K562 (cell line): ENCODE results near the gene SLC25A26. TPM values are rescaled to one million over a fixed set of nuclear protein-coding genes. Genes with fewer than 3 reads are reported as not detected.

Experiments used
- ATAC-seq: fragments of 200-7000 bp; cut with Tn5 transposase; 3 replicates; pipeline ENCODE4 v1.9.1; 2020; ENCODE audit warnings: moderate library complexity
- BruUV-seq: library from RNA; stranded (reverse); fragments of 400-500 nt; replicated peaks from 2 replicates; lab custom pipeline; 2021; lab: Mats Ljungman, UMichigan
- CTCF ChIA-PET: fragments of 300-600 bp; formaldehyde crosslinking; extraction: SDS; loops from one replicate; lab custom pipeline; 2021; ENCODE audit warnings: low intra/inter-chr PET ratio; lab: Yijun Ruan, JAX
- POLR2A ChIA-PET: fragments of 300-600, 350-650 bp; sonication (Branson Sonifier 250); formaldehyde crosslinking; extraction: SDS; loops from one replicate; lab custom pipeline; 2021; ENCODE audit warnings: antibody characterized with exemption, inconsistent platforms; lab: Yijun Ruan, JAX
- DNase-seq, 4 experiments: peaks; one replicate each; pipeline versions ENCODE4 v3.0.0 to v3.0.0-alpha.2; 2011 to 2018; ENCODE audit warnings: low spot score in 3 of 4, mixed read lengths in 3 of 4; ENCODE audit errors: extremely low read depth in 1 of 4
- FAIRE-seq: peaks from 2 replicates; lab custom pipeline; 2011; peaks lifted over from hg19 to GRCh38; lab: Jason Lieb, UNC
- H2AFZ ChIP-seq: 2 replicates; pipeline ENCODE4 v1.6.0; 2011; ENCODE audit warnings: low read depth, low read length, control low read depth, inconsistent platforms
- H3K27ac ChIP-seq: fragments of 200-600 bp; 3 replicates; pipeline ENCODE4 v1.8.0; 2011; ENCODE audit warnings: low read depth, mild to moderate bottlenecking, control low read depth, inconsistent platforms, low read length, moderate library complexity, mixed read lengths; ENCODE audit errors: extremely low read depth
- H3K27me3 ChIP-seq, 2 experiments: fragments of 300-600 bp in 1 of 2; 2 replicates in 1 of 2; 3 replicates in 1 of 2; pipeline versions ENCODE4 v1.6.0 to v1.8.0; 2011; ENCODE audit warnings: inconsistent platforms in 2 of 2, low read length in 2 of 2, mild to moderate bottlenecking in 1 of 2, mixed read lengths in 1 of 2, moderate library complexity in 1 of 2; ENCODE audit not compliant: control insufficient read depth in 2 of 2, insufficient read depth in 2 of 2
- H3K36me3 ChIP-seq: fragments of 300-600 bp; 3 replicates; pipeline ENCODE4 v1.8.0; 2011; ENCODE audit warnings: mild to moderate bottlenecking, low read length, inconsistent platforms; ENCODE audit not compliant: control insufficient read depth, insufficient read depth
- H3K4me1 ChIP-seq, 2 experiments: fragments of 200-600 bp in 1 of 2; replicated peaks in 1 of 2; 2 replicates in 1 of 2; 3 replicates in 1 of 2; pipeline versions ENCODE4 v1.5.1 to v1.8.0; 2011; ENCODE audit warnings: inconsistent platforms in 2 of 2, low read length in 2 of 2, mild to moderate bottlenecking in 1 of 2, mixed read lengths in 1 of 2, moderate library complexity in 1 of 2; ENCODE audit not compliant: control insufficient read depth in 2 of 2, insufficient read depth in 2 of 2
- H3K4me2 ChIP-seq: 2 replicates; pipeline ENCODE4 v1.6.1; 2011; ENCODE audit warnings: low read length, control low read depth, inconsistent platforms, mixed read lengths; ENCODE audit not compliant: insufficient read depth
- H3K4me3 ChIP-seq: fragments of 200-600 bp; sonication (generic), shearing (Covaris generic); 2 replicates; pipeline ENCODE4 v1.5.1; 2016; ENCODE audit warnings: control low read depth, inconsistent platforms
- H3K79me2 ChIP-seq: fragments of 200-600 bp; 3 replicates; pipeline ENCODE4 v1.8.0; 2011; ENCODE audit warnings: low read length, inconsistent platforms; ENCODE audit not compliant: control insufficient read depth, insufficient read depth
- H3K9ac ChIP-seq, 2 experiments: 2 replicates each; pipeline versions ENCODE4 v1.6.0 to v1.6.1; 2011; ENCODE audit warnings: low read depth in 2 of 2, low read length in 2 of 2, control low read depth in 1 of 2, inconsistent platforms in 1 of 2, mild to moderate bottlenecking in 1 of 2, mixed read lengths in 1 of 2; ENCODE audit not compliant: insufficient read depth in 1 of 2
- H3K9me1 ChIP-seq: one replicate; pipeline ENCODE4 v1.6.0; 2011; ENCODE audit warnings: inconsistent platforms, mild to moderate bottlenecking, low read length, moderate library complexity; ENCODE audit not compliant: control insufficient read depth, insufficient read depth
- H3K9me3 ChIP-seq: replicated peaks from 2 replicates; pipeline ENCODE4 v1.5.1; 2011; ENCODE audit warnings: low read depth, low read length, inconsistent platforms; ENCODE audit not compliant: control insufficient read depth, insufficient read depth
- H4K20me1 ChIP-seq: replicated peaks from 2 replicates; pipeline ENCODE4 v1.6.1; 2011; ENCODE audit warnings: low read length, inconsistent platforms, mixed read lengths; ENCODE audit not compliant: control insufficient read depth, insufficient read depth
- BRF1 ChIP-seq: IDR thresholded peaks from 3 replicates; pipeline ENCODE4 v1.6.1; 2011; ENCODE audit warnings: borderline replicate concordance, mild to moderate bottlenecking; ENCODE audit not compliant: insufficient read length; ENCODE audit errors: extremely low read depth
- CHAMP1 ChIP-seq: fragments of 450-650 bp; IDR thresholded peaks from 2 replicates; pipeline ENCODE4 v1.6.1; 2016; ENCODE audit warnings: mild to moderate bottlenecking
- HCFC1 ChIP-seq: IDR thresholded peaks from 2 replicates; pipeline ENCODE4 v1.6.1; 2012; ENCODE audit warnings: low read depth, low read length, improper control_type of control experiment
- RAD21 ChIP-seq, 2 experiments: fragments of 250-450 bp in 1 of 2; fragments of 450-650 bp in 1 of 2; sonication (Bioruptor Pico) in 1 of 2; formaldehyde crosslinking in 1 of 2; IDR thresholded peaks in 1 of 2; conservative IDR thresholded peaks in 1 of 2; 2 replicates each; pipeline versions ENCODE4 v1.4.0 to v1.8.0; 2020 to 2022; ENCODE audit warnings: mild to moderate bottlenecking in 2 of 2, moderate library complexity in 1 of 2
- SAP30 ChIP-seq: fragments of 200-600 bp; sonication (generic); IDR thresholded peaks from 2 replicates; pipeline ENCODE4 v1.6.1; 2012; ENCODE audit warnings: borderline replicate concordance, low read depth, mild to moderate bottlenecking, moderate library complexity, low read length, control low read depth, inconsistent platforms; ENCODE audit not compliant: insufficient read depth, poor library complexity, severe bottlenecking
- SIX5 ChIP-seq, 2 experiments: IDR thresholded peaks; 2 replicates each; pipeline ENCODE4 v1.6.1; 2011; ENCODE audit warnings: low read length in 2 of 2, borderline replicate concordance in 1 of 2, low read depth in 1 of 2, mild to moderate bottlenecking in 1 of 2, moderate library complexity in 1 of 2; ENCODE audit not compliant: insufficient read depth in 1 of 2
- ZNF766 ChIP-seq: fragments of 200-800 bp; sonication (Bioruptor generic); conservative IDR thresholded peaks from 2 replicates; pipeline ENCODE4 v1.6.1; 2016; ENCODE audit warnings: missing genetic modification characterization, missing compliant biosample characterization
- WGBS: fragments of 100-300 bp; shearing (Covaris generic); methylation state at CpG from one replicate; pipeline ENCODE4 v1.1.6; 2016; ENCODE audit warnings: low coverage, mixed read lengths; ENCODE audit not compliant: insufficient coverage; ENCODE audit errors: missing lambda C conversion rate; 5-methylcytosine and 5-hydroxymethylcytosine counted together
- in situ Hi-C: fragments of 300-500 bp; cut with MboI; formaldehyde crosslinking; loops from 4 replicates; pipeline ENCODE4 v1.15.0; 2018; ENCODE audit warnings: inconsistent platforms, mixed read lengths
- intact Hi-C: fragments of 100-400 bp; cut with micrococcal nuclease; formaldehyde crosslinking; loops from 2 replicates; pipeline ENCODE4 v1.14.2; 2022
- polyA plus RNA-seq, 8 experiments: library from polyadenylated mRNA; depleted of rRNA in 4 of 8; stranded (reverse) in 5 of 8; unstranded in 3 of 8; fragments of >200 nt; fragmentation: Nextera tagmentation in 2 of 8; fragmentation: Illumina TruSeq in 1 of 8; extraction: Ambion mirVana in 2 of 8; extraction: Trizol in 1 of 8; gene quantifications; 2 replicates each; pipeline versions ENCODE4 v1.2.1 to v1.2.3, GENCODE V29; 2011 to 2014; ENCODE audit warnings: inconsistent platforms in 1 of 8, missing spikeins in 1 of 8
- total RNA-seq, 7 experiments: library from RNA; depleted of rRNA in 6 of 7; stranded (reverse); fragments of >200 nt in 6 of 7; fragmentation: Illumina TruSeq in 2 of 7; extraction: Trizol in 2 of 7; gene quantifications; 2 replicates each; pipeline versions ENCODE4 v1.2.1 to v1.2.3, GENCODE V29; 2011 to 2021; ENCODE audit warnings: low replicate concordance in 1 of 7

SLC25A26 gene
- total and polyA plus RNA-seq, 9 of the 15 experiments (the other 6 are each of a cell fraction or from before 2014, with no cell fraction given) = 7.2 to 29.1 (median 12.6) TPM

DNA sequence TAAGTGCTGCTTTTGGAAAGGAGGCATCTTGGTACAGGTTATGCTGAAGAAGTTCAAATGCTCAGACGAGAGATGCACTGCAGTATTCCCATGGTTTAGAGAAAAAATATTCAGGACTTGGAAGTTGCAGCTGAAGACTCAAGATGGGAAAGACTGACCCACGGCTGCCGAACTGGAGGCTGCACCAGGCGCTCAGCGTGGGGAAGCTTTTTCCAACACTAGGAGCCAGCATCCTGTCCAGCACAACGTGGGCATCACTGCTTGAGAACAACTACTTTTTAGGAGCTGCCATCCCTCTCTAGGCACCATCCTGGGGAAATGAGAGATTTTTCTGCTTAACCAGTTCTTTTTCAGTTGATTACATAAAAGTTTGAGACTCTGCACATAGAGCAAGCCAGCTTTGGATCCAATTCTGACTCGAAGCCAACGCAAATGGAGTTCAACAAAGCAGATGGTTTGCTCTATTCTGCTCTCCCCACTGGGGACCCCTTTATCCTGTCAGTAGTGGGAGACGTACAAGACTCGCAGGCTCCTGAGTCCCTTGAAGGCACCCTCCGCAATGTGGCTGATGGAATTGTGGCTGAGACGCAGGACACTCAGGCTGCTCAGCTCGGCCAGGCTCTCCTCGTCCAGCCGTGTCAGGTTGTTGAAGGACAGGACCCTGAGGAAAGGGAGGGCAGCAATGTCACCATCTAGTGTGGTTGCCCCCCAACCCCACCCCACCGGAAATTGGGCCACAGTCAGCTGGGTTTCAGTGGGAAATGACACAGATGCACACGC, 186.2 kb downstream of the SLC25A26 start:
- no peaks in the 10 kb centered on the region for H3K79me2 ChIP-seq
- in situ Hi-C loops = loop anchor here (10.0 kb wide), 1 partner anchor 418 kb away; no protein-coding TSS in a partner anchor
- ATAC-seq (no peak), DNase-seq (no peak), FAIRE-seq (no peak)
- H3K27me3 ChIP-seq = peaks cover 0 to 14% of the 10 kb centered on the region in 2 experiments; a peak in 1 of 5 replicates
- no peaks in the 10 kb centered on the region for H3K9me1 ChIP-seq
- WGBS = 32% methylated on average over 9 of the region's 17 CpGs
- H3K9me3 ChIP-seq = no peaks in the 10 kb centered on the region
- peaks cover 0 to 10% of the 10 kb centered on the region in 2 experiments; a peak in 2 of 5 replicates for H3K4me1 ChIP-seq
- H3K4me2 ChIP-seq = no peak overlapping the region
- BruUV-seq = no TSS peak
- CTCF ChIA-PET = no interaction called here
- no peaks in the 10 kb centered on the region for H4K20me1 ChIP-seq
- H3K36me3 ChIP-seq = no peaks in the 10 kb centered on the region
- intact Hi-C loops = loop anchor here (2.0 kb wide), 1 partner anchor 130 kb away; no protein-coding TSS in a partner anchor
- H3K27ac ChIP-seq = no peak overlapping the region
- H2AFZ ChIP-seq = no peak overlapping the region
- POLR2A ChIA-PET = no interaction called here
- no peak overlapping the region for H3K4me3 ChIP-seq
- no peak overlapping the region for H3K9ac ChIP-seq
- TF ChIP-seq SIX5 (IDR thresholded peaks at IDR 0.05; ENCODE audit: borderline replicate concordance in 1 of 2, insufficient read depth in 1 of 2, low read depth in 1 of 2, low read length in 2 of 2) (no peak), BRF1 (no peak), CHAMP1 (no peak), RAD21 (CRISPR knock-in tag; conservative IDR thresholded peaks at IDR 0.05 in 1 of 2, IDR thresholded peaks at IDR 0.05 in 1 of 2) (no peak), HCFC1 (no peak), SAP30 (no peak), ZNF766 (CRISPR knock-in tag) (no peak)
